ENCODE measurements around the gene ELF2.

ELF2 gene

GRCh38 chr4:139050446-139050845 is 126.6 kb downstream of the ELF2 start:
- DNase-seq (ENCODE audit: low spot score): no peak
- ChIA-PET CTCF (interaction anchor here (1.1 kb wide), 1 partner anchor 10 kb away, joined by 5 read pairs; no protein-coding TSS in a partner anchor), POLR2A (ENCODE audit: low non-redundant PET) (interaction anchor here (0.7 kb wide), 1 partner anchor 28 kb away, joined by 4 read pairs; no protein-coding TSS in a partner anchor)
- no peak overlapping the region for H3K27ac ChIP-seq
- TF ChIP-seq, protein P1, sequence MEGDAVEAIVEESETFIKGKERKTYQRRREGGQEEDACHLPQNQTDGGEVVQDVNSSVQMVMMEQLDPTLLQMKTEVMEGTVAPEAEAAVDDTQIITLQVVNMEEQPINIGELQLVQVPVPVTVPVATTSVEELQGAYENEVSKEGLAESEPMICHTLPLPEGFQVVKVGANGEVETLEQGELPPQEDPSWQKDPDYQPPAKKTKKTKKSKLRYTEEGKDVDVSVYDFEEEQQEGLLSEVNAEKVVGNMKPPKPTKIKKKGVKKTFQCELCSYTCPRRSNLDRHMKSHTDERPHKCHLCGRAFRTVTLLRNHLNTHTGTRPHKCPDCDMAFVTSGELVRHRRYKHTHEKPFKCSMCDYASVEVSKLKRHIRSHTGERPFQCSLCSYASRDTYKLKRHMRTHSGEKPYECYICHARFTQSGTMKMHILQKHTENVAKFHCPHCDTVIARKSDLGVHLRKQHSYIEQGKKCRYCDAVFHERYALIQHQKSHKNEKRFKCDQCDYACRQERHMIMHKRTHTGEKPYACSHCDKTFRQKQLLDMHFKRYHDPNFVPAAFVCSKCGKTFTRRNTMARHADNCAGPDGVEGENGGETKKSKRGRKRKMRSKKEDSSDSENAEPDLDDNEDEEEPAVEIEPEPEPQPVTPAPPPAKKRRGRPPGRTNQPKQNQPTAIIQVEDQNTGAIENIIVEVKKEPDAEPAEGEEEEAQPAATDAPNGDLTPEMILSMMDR (conservative IDR thresholded peaks at IDR 0.05; ENCODE audit: low read depth): no peak

- DNase-seq (ENCODE audit: low spot score): no peak
- CTCF ChIA-PET: no interaction called here
- H3K27ac ChIP-seq: no peak overlapping the region
- POLR2A ChIA-PET (ENCODE audit: low non-redundant PET): no interaction called here
- TF ChIP-seq, protein P1 (conservative IDR thresholded peaks at IDR 0.05; ENCODE audit: low read depth): no peak
Observed at GRCh38 chr4:139048026-139048425, 129.0 kb downstream of the ELF2 start.

GRCh38 chr4:139044291-139044690 is 132.7 kb downstream of the ELF2 start:
- CTCF ChIA-PET: no interaction called here
- H3K27ac ChIP-seq: no peak overlapping the region
- POLR2A ChIA-PET (ENCODE audit: low non-redundant PET): no interaction called here
- DNase-seq (ENCODE audit: low spot score): no peak
- TF ChIP-seq, protein P1 (conservative IDR thresholded peaks at IDR 0.05; ENCODE audit: low read depth): no peak

DNA sequence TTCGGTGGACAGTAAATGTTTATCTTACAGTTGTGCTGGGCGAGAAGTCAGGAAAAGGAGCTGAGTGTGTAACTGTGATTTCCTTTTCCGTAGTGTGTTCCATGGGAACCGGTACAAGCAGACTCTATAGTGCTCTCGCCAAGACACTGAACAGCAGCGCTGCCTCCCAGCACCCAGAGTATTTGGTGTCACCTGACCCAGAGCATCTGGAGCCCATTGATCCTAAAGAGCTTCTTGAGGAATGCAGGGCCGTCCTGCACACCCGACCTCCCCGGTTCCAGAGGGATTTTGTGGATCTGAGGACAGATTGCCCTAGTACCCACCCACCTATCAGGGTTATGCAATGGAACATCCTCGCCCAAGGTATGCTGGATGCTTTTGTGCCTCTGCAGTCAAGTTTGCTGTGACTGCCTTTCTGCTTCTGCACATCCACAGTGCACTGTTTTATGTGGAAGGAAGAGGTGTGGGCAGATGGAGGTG is 134.0 kb downstream of the ELF2 start:
- H3K27ac ChIP-seq: no peak overlapping the region
- CTCF ChIA-PET: interaction anchor here (0.5 kb wide), 1 partner anchor 16 kb away, joined by 4 read pairs; no protein-coding TSS in a partner anchor
- TF ChIP-seq, protein P1 (conservative IDR thresholded peaks at IDR 0.05; ENCODE audit: low read depth): no peak
- POLR2A ChIA-PET (ENCODE audit: low non-redundant PET): no interaction called here
- DNase-seq (ENCODE audit: low spot score): no peak

GRCh38 chr4:139038874-139039443 is 138.1 kb downstream of the ELF2 start:
- H3K27ac ChIP-seq: no peak overlapping the region
- TF ChIP-seq, protein P1 (conservative IDR thresholded peaks at IDR 0.05; ENCODE audit: low read depth): no peak
- ChIA-PET CTCF (interaction anchor here (0.7 kb wide), 3 partner anchors 18 to 61 kb away, joined by 3 to 5 read pairs (median 3); no protein-coding TSS in a partner anchor), POLR2A (ENCODE audit: low non-redundant PET) (no interaction called here)
- DNase-seq (ENCODE audit: low spot score): no peak

DNA sequence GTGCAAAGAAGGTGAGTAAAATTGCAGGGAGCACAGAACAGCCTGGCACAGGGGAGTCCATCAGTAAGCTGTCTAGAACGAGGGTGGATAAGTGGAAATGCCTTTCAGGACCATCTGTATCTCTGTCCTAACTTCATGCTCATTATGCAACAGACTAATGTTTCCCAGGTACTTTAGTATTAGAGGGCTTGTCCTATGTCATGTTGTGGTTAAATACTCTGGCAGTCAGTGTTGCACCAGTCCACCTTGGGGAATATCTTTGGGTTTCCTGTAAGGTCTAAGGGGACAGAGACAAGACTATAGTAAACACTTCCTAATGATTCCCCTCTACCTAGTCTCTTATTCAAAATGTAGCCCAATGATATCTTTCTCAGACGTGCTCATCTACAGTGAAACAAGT is 140.1 kb downstream of the ELF2 start:
- TF ChIP-seq, protein P1 (conservative IDR thresholded peaks at IDR 0.05; ENCODE audit: low read depth): no peak
- POLR2A ChIA-PET (ENCODE audit: low non-redundant PET): no interaction called here

More for the DNA sequence above, 140.1 kb downstream of the ELF2 start:
- CTCF ChIA-PET: no interaction called here
- DNase-seq (ENCODE audit: low spot score): no peak
- H3K27ac ChIP-seq: no peak overlapping the region
